Neural cell (in vitro differentiated cells): Measurements from ENCODE around the gene HPSE2. TPM values are rescaled to one million over a fixed set of nuclear protein-coding genes. Genes with fewer than 3 reads are reported as not detected.

Experiments used
- polyA plus RNA-seq: library from polyadenylated mRNA; depleted of rRNA; stranded (reverse); fragments of >200 nt; gene quantifications from 2 replicates; pipeline ENCODE4 v1.2.3, GENCODE V29; 2014
- small RNA-seq, 3 experiments: library from RNA; depleted of rRNA; stranded (forward); fragments of <200 nt; gene quantifications; one replicate each; pipeline ENCODE3, GENCODE V24; 2012

HPSE2 gene
- polyA plus RNA-seq, 1 donor from 2014 or later, result not detected

Small RNA genes lying within 50 kb of the gene (small RNA-seq; reads per million reads assigned to genes)
- gene MIR4685 (0 to 0.48 (median 0) reads per million in 3 experiments), gene MIR6507 (0.08 to 9.3 (median 2.3) reads per million in 3 experiments)

Other genes starting within 250 kb of the HPSE2 start
- 1.3 and 1.5 TPM in 2 replicates for gene CNNM1, start 93.5 kb upstream of the HPSE2 start, polyA plus RNA-seq
- gene GOT1, start 194.8 kb upstream of the HPSE2 start, polyA plus RNA-seq, result 43.6 and 59.1 TPM in 2 replicates